HG03135 (cell line): ENCODE data around the gene TMEM42.

Experiments used
- ATAC-seq: cut with Tn5 transposase; IDR thresholded peaks from one replicate; pipeline ENCODE4 v1.9.1; 2021; ENCODE audit warnings: mild to moderate bottlenecking, moderate library complexity; ENCODE audit not compliant: unreplicated experiment

The TMEM42 gene

GRCh38 chr3:44906997-44907396, 45.3 kb downstream of the TMEM42 start:
- no peak for ATAC-seq

GRCh38 chr3:44907612-44908011, 45.9 kb downstream of the TMEM42 start:
- ATAC-seq = no peak

GRCh38 chr3:44909063-44909462, 47.4 kb downstream of the TMEM42 start:
- ATAC-seq = no peak

GRCh38 chr3:44910693-44911092, 49.0 kb downstream of the TMEM42 start:
- ATAC-seq = no peak

- no peak for ATAC-seq
Measured at GRCh38 chr3:44913868-44914468, 52.3 kb downstream of the TMEM42 start.

- ATAC-seq = no peak
Measured at GRCh38 chr3:44914936-44915335, 53.2 kb downstream of the TMEM42 start.
